ENCODE results near the gene BCR. TPM values are rescaled to one million over a fixed set of nuclear protein-coding genes. Genes with fewer than 3 reads are reported as not detected.

BCR gene
- total and polyA plus RNA-seq, 2 of the 4 experiments (the other 2 are of a cell fraction) = 28.9 to 44.6 TPM

- Histone ChIP-seq H3K9me3 (ENCODE audit: control insufficient read depth, insufficient read depth, low read length) (no peaks in the 10 kb centered on the region), H3K79me1 (ENCODE audit: low read depth in 1 of 2, low read length in 2 of 2) (0 out of 4 replicates have a peak, but pooled peaks cover 0 to 4% of the 10 kb centered on the region in 2 experiments), H3K56ac (ENCODE audit: extremely low read depth, insufficient read depth, low read length) (no peak overlapping the region), H2BK15ac (ENCODE audit: low read depth, low read length) (no peak overlapping the region), H3K18ac (ENCODE audit: low read depth, low read length) (no peak overlapping the region), H3K27me3 (ENCODE audit: control insufficient read depth, insufficient read depth, low read length) (no peaks in the 10 kb centered on the region), H3K4ac (ENCODE audit: low read depth, low read length) (no peak overlapping the region), H2BK20ac (ENCODE audit: low read depth, low read length) (no peak overlapping the region), H3K9me1 (ENCODE audit: insufficient read depth, low read length) (0 out of 2 replicates have a peak, but pooled peaks cover 7% of the 10 kb centered on the region), H4K8ac (ENCODE audit: low read depth in 2 of 2, low read length in 2 of 2) (no peak overlapping the region), H4K20me1 (ENCODE audit: insufficient read depth, low read length) (no peaks in the 10 kb centered on the region; the same call in 1 of the 2 replicates), H3K14ac (replicated peaks; ENCODE audit: low read depth, low read length) (no peak overlapping the region), H2BK120ac (ENCODE audit: low read depth, low read length) (no peak overlapping the region), H2AFZ (replicated peaks; ENCODE audit: low read length, poor library complexity) (no peak overlapping the region), H3K27ac (ENCODE audit: insufficient read depth, low read length) (no peak overlapping the region), H3K4me2 (ENCODE audit: low read depth, low read length) (no peak overlapping the region), H4K91ac (ENCODE audit: insufficient read depth, low read depth, low read length) (no peak overlapping the region), H3K36me3 (ENCODE audit: control insufficient read depth, insufficient read depth, low read length) (peaks cover 38% of the 10 kb centered on the region), H3K23ac (ENCODE audit: low read depth, low read length) (no peak overlapping the region), H2AK5ac (ENCODE audit: low read depth, low read length) (no peak overlapping the region), H3K9ac (ENCODE audit: low read depth, low read length) (no peak overlapping the region), H2AK9ac (replicated peaks; ENCODE audit: low read depth, low read length, poor library complexity) (no peak overlapping the region), H3K4me3 (ENCODE audit: insufficient read depth, low read depth, low read length) (no peak overlapping the region), H3K4me1 (ENCODE audit: control insufficient read depth, insufficient read depth, low read length) (no peaks in the 10 kb centered on the region), H2BK5ac (ENCODE audit: low read depth, low read length, poor library complexity, severe bottlenecking) (no peak overlapping the region), H4K5ac (ENCODE audit: low read depth, low read length) (no peak overlapping the region)
- WGBS, 2 experiments (ENCODE audit: extremely low coverage in 2 of 2, insufficient read length in 1 of 2) = 91% methylated on average over 9 of the region's 19 CpGs; no CpG with 5 or more reads in 1 of the 2 experiments
- intact Hi-C loops (cut with micrococcal nuclease) (no loop called here), dilution Hi-C loops (cut with HindIII; ENCODE audit: low sequenced_read_pairs, unreplicated experiment) (no loop called here), in situ Hi-C loops (cut with MboI; ENCODE audit: low sequenced_read_pairs) (no loop called here)
- DNase-seq = no peak
- no TSS peak for BruUV-seq (replicated peaks)
- ChIA-PET CTCF (interaction anchor here (1.5 kb wide), 1 partner anchor 26 kb away, joined by 4 read pairs; no protein-coding TSS in a partner anchor), POLR2A (ENCODE audit: unreplicated experiment) (no interaction called here)
- TF ChIP-seq, protein P1, sequence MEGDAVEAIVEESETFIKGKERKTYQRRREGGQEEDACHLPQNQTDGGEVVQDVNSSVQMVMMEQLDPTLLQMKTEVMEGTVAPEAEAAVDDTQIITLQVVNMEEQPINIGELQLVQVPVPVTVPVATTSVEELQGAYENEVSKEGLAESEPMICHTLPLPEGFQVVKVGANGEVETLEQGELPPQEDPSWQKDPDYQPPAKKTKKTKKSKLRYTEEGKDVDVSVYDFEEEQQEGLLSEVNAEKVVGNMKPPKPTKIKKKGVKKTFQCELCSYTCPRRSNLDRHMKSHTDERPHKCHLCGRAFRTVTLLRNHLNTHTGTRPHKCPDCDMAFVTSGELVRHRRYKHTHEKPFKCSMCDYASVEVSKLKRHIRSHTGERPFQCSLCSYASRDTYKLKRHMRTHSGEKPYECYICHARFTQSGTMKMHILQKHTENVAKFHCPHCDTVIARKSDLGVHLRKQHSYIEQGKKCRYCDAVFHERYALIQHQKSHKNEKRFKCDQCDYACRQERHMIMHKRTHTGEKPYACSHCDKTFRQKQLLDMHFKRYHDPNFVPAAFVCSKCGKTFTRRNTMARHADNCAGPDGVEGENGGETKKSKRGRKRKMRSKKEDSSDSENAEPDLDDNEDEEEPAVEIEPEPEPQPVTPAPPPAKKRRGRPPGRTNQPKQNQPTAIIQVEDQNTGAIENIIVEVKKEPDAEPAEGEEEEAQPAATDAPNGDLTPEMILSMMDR (conservative IDR thresholded peaks at IDR 0.05; ENCODE audit: low read depth, low read length) = no peak
- no peak for TF ChIP-seq MAFK (IDR thresholded peaks at IDR 0.05; ENCODE audit: low read depth, low read length)
- TF ChIP-seq CEBPB (IDR thresholded peaks at IDR 0.05; ENCODE audit: low read depth, low read length) = no peak
- TF ChIP-seq MAZ (IDR thresholded peaks at IDR 0.05; ENCODE audit: borderline replicate concordance, low read depth, low read length) = no peak
- TF ChIP-seq POLR2A (IDR thresholded peaks at IDR 0.05; ENCODE audit: low read depth, low read length) = no peak
- TF ChIP-seq USF2 (IDR thresholded peaks at IDR 0.05; ENCODE audit: low read depth, low read length) = no peak
- TF ChIP-seq NFE2L2 (IDR thresholded peaks at IDR 0.05; ENCODE audit: low read depth, low read length) = no peak
- TF ChIP-seq SMC3 (IDR thresholded peaks at IDR 0.05; ENCODE audit: low read depth, low read length) = no peak
- no peak for TF ChIP-seq MXI1 (IDR thresholded peaks at IDR 0.05; ENCODE audit: borderline replicate concordance, low read depth, low read length)
- TF ChIP-seq RFX5 (IDR thresholded peaks at IDR 0.05; ENCODE audit: low read depth, low read length) = no peak
- TF ChIP-seq ELK1 (IDR thresholded peaks at IDR 0.05; ENCODE audit: borderline replicate concordance, low read depth, low read length) = no peak
- TF ChIP-seq RCOR1 (IDR thresholded peaks at IDR 0.05; ENCODE audit: insufficient replicate concordance, low read length) = no peak
- no peak for TF ChIP-seq BHLHE40 (IDR thresholded peaks at IDR 0.05; ENCODE audit: low read depth, low read length)
- no peak for ATAC-seq (ENCODE audit: low read depth)
Measured at GRCh38 chr22:23264610-23265367, 84.5 kb downstream of the BCR start.

Data from IMR-90 (cell line).